DND-41 (cell line): ENCODE measurements around the gene EEFSEC.

Experiments used
- ATAC-seq: fragments of 200-7000 bp; cut with Tn5 transposase; 3 replicates; pipeline ENCODE4 v1.9.1; 2021; ENCODE audit warnings: low read depth; ENCODE audit not compliant: insufficient read depth
- DNase-seq: peaks from one replicate; pipeline ENCODE4 v3.0.0-alpha.2; 2020
- H2AFZ ChIP-seq: 2 replicates; pipeline ENCODE4 v1.6.0; 2012; ENCODE audit warnings: low read depth, low read length
- H3K27ac ChIP-seq: 2 replicates; pipeline ENCODE4 v1.5.1; 2012; ENCODE audit warnings: low read length, inconsistent platforms
- H3K27me3 ChIP-seq: fragments of 200-600 bp; sonication (generic); 2 replicates; pipeline ENCODE4 v1.6.0; 2012; ENCODE audit warnings: low read length, mild to moderate bottlenecking, inconsistent platforms; ENCODE audit not compliant: insufficient read depth, poor library complexity
- H3K36me3 ChIP-seq: 2 replicates; pipeline ENCODE4 v1.5.1; 2012; ENCODE audit warnings: low read length, inconsistent platforms; ENCODE audit not compliant: insufficient read depth
- H3K4me1 ChIP-seq: 2 replicates; pipeline ENCODE4 v1.5.1; 2012; ENCODE audit warnings: mild to moderate bottlenecking, low read length; ENCODE audit not compliant: insufficient read depth
- H3K4me2 ChIP-seq: 2 replicates; pipeline ENCODE4 v1.6.0; 2012; ENCODE audit warnings: mild to moderate bottlenecking, moderate library complexity, low read length, inconsistent platforms; ENCODE audit not compliant: insufficient read depth
- H3K4me3 ChIP-seq, 2 experiments: fragments of 200-600 bp in 1 of 2; shearing (Covaris generic) in 1 of 2; 2 replicates each; pipeline ENCODE4 v1.5.1; 2012 to 2016; ENCODE audit warnings: inconsistent platforms in 2 of 2, low read length in 2 of 2, mild to moderate bottlenecking in 2 of 2, low read depth in 1 of 2, moderate library complexity in 1 of 2
- H3K79me2 ChIP-seq: 2 replicates; pipeline ENCODE4 v1.6.0; 2012; ENCODE audit warnings: low read length, inconsistent platforms; ENCODE audit not compliant: insufficient read depth
- H3K9ac ChIP-seq: 2 replicates; pipeline ENCODE4 v1.6.0; 2012; ENCODE audit warnings: low read depth, mild to moderate bottlenecking, inconsistent platforms, low read length, moderate library complexity
- H3K9me3 ChIP-seq: 2 replicates; pipeline ENCODE4 v1.5.1; 2012; ENCODE audit warnings: low read length, moderate library complexity, mild to moderate bottlenecking, inconsistent platforms; ENCODE audit not compliant: insufficient read depth, severe bottlenecking
- H4K20me1 ChIP-seq: 2 replicates; pipeline ENCODE4 v1.6.0; 2012; ENCODE audit warnings: low read length; ENCODE audit not compliant: insufficient read depth
- CTCF ChIP-seq: IDR thresholded peaks from 2 replicates; pipeline ENCODE4 v1.5.1; 2012; ENCODE audit warnings: borderline replicate concordance, low read length, moderate library complexity, mild to moderate bottlenecking; ENCODE audit not compliant: poor library complexity, severe bottlenecking; ENCODE audit errors: extremely low read depth
- EZH2 ChIP-seq: IDR thresholded peaks from 3 replicates; pipeline ENCODE4 v1.6.1; 2012; ENCODE audit warnings: borderline replicate concordance, low read depth, mild to moderate bottlenecking, moderate library complexity, low read length, inconsistent platforms; ENCODE audit not compliant: severe bottlenecking

The EEFSEC gene

GRCh38 chr3:128194843-128195242, 41.6 kb downstream of the EEFSEC start:
- no peak overlapping the region for H2AFZ ChIP-seq
- peaks cover 16% of the 10 kb centered on the region; the same call in 1 of the 2 replicates for H4K20me1 ChIP-seq
- no peaks in the 10 kb centered on the region for H3K9me3 ChIP-seq
- no peak overlapping the region for H3K9ac ChIP-seq
- H3K79me2 ChIP-seq, result peaks cover 5% of the 10 kb centered on the region; the same call in 1 of the 2 replicates
- no peaks in the 10 kb centered on the region for H3K27me3 ChIP-seq
- no peak overlapping the region for H3K4me2 ChIP-seq
- DNase-seq (no peak), ATAC-seq (no peak)
- no peak overlapping the region for H3K27ac ChIP-seq
- TF ChIP-seq EZH2, result no peak
- no peak for TF ChIP-seq CTCF
- H3K4me3 ChIP-seq, result no peak overlapping the region
- no peaks in the 10 kb centered on the region for H3K4me1 ChIP-seq
- no peaks in the 10 kb centered on the region for H3K36me3 ChIP-seq

- Histone ChIP-seq H3K4me2 (no peak overlapping the region), H2AFZ (no peak overlapping the region), H3K9me3 (no peaks in the 10 kb centered on the region), H3K9ac (no peak overlapping the region), H3K27me3 (no peaks in the 10 kb centered on the region), H3K4me1 (no peaks in the 10 kb centered on the region), H3K27ac (no peak overlapping the region), H3K36me3 (no peaks in the 10 kb centered on the region), H3K79me2 (peaks cover 5% of the 10 kb centered on the region; the same call in 1 of the 2 replicates), H4K20me1 (peaks cover 16% of the 10 kb centered on the region; the same call in 1 of the 2 replicates), H3K4me3 (no peak overlapping the region)
- DNase-seq (no peak), ATAC-seq (no peak)
- no peak for TF ChIP-seq CTCF
- no peak for TF ChIP-seq EZH2
Measured at GRCh38 chr3:128195369-128195768, 42.1 kb downstream of the EEFSEC start.

GRCh38 chr3:128195802-128196201, 42.5 kb downstream of the EEFSEC start:
- Histone ChIP-seq H4K20me1 (peaks cover 16% of the 10 kb centered on the region; the same call in 1 of the 2 replicates), H3K27me3 (no peaks in the 10 kb centered on the region), H2AFZ (no peak overlapping the region), H3K36me3 (no peaks in the 10 kb centered on the region), H3K9ac (no peak overlapping the region), H3K4me1 (no peaks in the 10 kb centered on the region), H3K9me3 (no peaks in the 10 kb centered on the region), H3K27ac (no peak overlapping the region), H3K79me2 (peaks cover 5% of the 10 kb centered on the region; the same call in 1 of the 2 replicates), H3K4me2 (no peak overlapping the region), H3K4me3 (no peak overlapping the region)
- TF ChIP-seq EZH2, result no peak
- no peak for TF ChIP-seq CTCF
- ATAC-seq (no peak), DNase-seq (no peak)
